HG03354 (cell line): ENCODE results near the gene GFRA4.

Experiments used
- ATAC-seq: cut with Tn5 transposase; IDR thresholded peaks from one replicate; pipeline ENCODE4 v1.9.1; 2021; ENCODE audit warnings: mild to moderate bottlenecking; ENCODE audit not compliant: unreplicated experiment, poor library complexity, severe bottlenecking

The GFRA4 gene

GRCh38 chr20:3663031-3663701, at the start of gene GFRA4:
TSS of gene GFRA4 (minus strand) at chr20:3663399. CDS start at chr20:3663399, 0 bp downstream.
- no peak for ATAC-seq

GRCh38 chr20:3712279-3712873, 49.2 kb upstream of the GFRA4 start, which contains the start of gene SIGLEC1:
TSS of gene SIGLEC1 (minus strand) at chr20:3712600. CDS start at chr20:3707128, 5,472 bp downstream.
- ATAC-seq = no peak

- ATAC-seq = no peak
These were observed 48.3 kb upstream of the GFRA4 start for GRCh38 chr20:3711484-3711941.

DNA sequence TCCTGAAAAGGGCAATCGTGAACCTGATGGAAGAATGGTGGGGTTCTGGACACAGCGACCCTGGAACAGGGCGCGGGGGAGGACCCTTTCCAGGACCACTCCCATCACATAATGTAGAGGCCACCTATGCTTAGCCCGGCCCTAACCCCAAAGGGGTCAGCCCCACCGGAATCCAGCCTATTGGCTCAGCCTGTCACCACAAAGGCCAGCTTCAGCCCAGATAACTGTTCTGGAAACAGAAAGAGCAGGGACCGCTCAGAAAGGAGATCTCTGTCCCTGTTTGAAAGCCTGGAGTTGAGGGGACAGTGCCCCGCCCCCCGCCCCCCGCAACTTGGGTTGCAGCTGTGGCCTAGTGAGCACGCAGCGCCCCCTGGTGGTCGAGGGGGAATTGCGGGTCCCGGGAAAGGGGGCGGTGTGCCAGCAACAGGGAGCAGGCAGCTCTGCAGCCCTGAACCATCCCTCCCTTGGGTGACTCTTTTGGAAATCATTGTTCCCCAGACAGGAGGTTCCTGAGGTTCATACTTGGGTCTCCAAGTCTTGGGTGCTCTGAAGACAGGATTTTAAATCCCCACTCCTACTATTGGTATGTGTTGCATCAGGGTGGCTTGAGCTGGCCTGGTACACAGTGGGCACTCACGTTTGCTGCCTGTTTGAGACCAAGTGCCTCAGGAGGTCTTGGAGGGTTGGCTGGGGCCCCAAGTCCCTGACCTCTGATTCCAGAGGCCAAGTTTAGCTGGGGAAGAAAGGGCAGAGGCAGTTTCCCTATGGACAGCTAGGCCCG, 47.7 kb upstream of the GFRA4 start:
- no peak for ATAC-seq

DNA sequence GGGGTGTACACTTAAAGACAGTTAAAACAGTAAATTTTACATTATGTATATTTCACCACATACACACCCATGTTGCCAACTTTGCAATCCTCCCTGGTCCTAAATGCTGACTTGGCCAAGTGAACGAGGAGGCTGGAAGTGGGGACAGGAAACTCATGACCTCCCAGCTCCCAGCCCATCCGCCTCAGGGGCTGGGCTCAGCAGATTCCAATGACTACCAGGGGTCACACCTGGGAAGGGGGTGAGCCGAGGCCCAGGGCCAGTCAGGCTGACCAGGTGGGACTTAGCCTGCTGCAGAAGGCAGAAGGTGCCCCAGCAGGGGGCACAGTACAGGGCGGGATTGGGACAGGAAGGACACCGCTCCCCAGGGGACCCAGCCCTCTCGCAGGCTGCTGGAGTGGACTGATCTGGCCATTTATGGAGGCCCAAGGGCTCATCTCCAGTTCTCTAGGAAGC, 46.8 kb upstream of the GFRA4 start:
- ATAC-seq = no peak

DNA sequence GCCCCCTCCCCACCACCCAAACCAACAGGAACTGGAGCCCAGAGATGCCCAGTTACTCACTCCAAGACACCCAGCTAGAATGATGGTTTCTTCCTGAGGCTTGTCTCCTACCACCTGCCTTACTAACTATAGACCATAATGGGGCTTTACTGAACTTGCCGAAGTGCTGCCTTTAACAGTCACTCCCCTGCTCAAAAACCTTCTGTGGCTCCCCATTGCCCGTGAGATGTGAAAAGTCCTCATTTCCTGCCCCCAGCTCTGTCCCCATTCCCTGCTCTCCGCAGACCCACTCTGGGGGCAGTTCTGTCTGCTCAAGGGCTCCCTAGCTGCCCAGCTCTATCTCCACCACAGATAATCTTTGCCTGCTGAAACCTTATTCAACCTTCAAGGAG, 44.3 kb upstream of the GFRA4 start:
- no peak for ATAC-seq

DNA sequence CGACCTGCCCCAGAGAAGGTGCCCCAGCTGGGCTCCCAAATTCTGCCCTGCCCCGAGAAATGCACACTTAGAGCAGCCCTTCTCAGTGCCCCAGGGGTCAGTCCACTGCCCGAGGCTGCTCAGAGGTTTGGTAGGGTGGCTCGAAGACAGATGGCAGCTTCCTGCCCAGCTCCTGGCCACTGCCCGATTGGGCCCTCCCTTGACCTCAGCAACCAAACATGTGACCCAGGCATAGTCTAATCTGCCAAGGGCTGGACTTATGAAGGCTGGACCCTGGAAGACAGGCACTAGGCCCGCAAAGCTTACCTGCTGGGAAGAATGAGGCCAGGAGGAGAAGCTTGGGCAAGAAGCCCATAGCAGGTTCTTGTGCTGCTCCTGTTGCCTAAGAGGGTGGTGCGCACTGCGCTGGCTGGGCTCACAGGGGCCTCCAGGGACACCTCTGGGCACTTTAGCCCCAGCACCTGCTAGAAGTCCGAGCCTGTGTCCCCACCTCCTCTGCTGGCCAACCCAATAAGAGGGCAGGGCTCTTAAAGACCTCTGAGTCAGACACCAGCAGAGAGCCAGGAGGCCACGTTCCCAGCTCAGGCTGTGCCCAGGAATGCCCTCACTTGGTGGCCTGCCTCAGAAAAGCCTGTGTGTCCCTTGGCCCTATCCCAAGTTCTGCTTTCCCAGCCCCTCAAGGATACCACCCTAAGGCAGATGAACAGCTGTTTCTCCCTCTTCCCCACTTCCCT, 43.7 kb upstream of the GFRA4 start:
- no peak for ATAC-seq

GRCh38 chr20:3705970-3706739, 43.0 kb upstream of the GFRA4 start:
- no peak for ATAC-seq

GRCh38 chr20:3705491-3705969, 42.3 kb upstream of the GFRA4 start:
- ATAC-seq = no peak

- ATAC-seq = no peak
These were observed 40.9 kb upstream of the GFRA4 start for GRCh38 chr20:3704087-3704486.

GRCh38 chr20:3702611-3703391, 39.6 kb upstream of the GFRA4 start:
- ATAC-seq = no peak

DNA sequence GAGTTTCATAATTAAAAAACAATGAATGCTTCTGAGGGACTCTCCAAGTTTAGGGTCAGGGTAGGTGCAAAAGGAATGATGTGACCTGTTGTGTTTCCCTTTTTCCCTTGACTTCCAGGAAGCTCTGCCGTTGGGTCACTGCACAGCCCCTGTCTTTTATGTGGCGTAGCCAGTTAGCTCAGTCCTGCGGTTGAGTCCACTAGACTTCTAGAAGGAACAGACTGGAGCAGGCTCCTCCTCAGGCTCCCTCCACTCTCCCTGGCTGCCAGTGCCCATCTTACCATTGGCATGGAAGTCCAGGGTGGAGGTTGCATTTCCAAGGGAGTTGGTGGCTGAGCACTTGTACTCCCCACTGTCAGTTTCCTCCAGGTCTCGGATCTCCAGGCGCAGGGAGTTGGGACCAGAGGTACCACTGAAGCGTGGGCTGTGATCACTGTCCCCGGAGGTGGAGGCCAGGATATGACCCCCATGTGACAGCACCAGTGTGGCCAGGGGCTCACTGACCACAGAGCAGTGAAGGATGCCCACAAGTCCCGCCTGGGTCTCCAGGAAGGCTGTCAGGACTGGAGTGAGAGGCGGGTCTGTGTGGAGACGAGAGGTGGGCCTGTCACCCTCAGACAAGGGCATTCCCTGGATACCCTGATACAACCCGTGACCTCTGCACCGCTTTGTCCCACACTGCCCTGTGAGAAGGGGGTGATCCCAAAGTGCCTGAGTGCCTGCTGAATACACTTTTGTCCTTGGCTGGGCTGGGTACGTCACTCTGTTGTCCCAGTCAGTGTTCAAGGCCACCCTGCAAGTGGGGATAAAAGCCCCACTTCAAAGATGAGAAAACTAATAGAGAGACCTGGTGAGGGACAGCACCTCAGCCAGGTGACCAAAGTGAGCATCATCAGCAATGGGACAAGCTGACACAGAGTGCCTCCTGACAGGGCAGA, 38.1 kb upstream of the GFRA4 start:
- no peak for ATAC-seq

- ATAC-seq = no peak
These were observed 35.8 kb upstream of the GFRA4 start for GRCh38 chr20:3699037-3699436.

- no peak for ATAC-seq
These were observed 35.4 kb upstream of the GFRA4 start for GRCh38 chr20:3698591-3699001.

GRCh38 chr20:3697588-3698305, 34.5 kb upstream of the GFRA4 start:
- ATAC-seq = no peak

DNA sequence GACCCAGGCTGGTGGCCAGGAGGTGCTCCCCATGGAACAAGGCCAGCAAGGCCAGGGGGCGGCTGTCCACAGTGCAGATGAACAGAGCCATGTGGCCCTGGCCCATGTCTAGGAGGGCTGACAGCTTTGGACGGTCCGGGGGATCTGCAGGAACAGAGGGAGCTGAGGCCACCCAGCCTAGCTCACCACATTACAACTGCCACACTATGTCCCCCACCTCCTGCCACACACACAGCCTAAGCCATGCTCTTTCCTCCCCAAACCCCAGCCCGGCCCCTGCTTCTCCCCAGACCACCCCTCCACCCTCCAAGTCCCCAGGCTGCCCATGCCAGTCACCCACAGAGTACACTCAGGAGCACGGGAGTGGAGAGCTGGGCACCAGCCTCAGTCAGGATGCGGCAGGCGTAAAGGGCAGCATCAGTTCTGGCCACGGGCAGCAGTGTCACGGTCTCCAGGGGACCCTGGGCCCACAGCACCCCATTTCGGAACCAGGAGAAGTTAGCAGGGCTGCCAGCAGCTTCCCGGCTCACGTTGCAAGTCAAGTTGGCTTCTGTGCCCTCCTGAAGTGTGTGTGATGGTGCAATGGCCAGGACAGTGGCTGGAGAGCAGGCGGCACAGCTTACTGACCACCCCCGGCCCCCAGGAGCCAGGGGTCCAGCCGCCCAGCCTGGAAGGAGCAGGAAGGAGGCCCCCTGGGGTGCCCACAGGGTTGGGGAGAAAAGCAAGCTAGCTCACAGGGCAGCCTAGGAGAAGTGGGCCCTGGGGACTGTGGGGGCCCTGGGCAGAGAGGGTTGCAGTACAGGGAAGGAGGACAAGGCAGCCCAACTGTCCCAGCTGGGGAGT, 33.8 kb upstream of the GFRA4 start:
- ATAC-seq = no peak
